ENCODE results near the gene NRROS.
A peak's percentile ranks its signal among the peaks of the same experiment; 100 is the strongest.
"Not testable (repeated sequence)": the region's sequence is repeated elsewhere in the genome, so short reads cannot be mapped to it uniquely, and the experiment has no call there.

NRROS gene

DNA sequence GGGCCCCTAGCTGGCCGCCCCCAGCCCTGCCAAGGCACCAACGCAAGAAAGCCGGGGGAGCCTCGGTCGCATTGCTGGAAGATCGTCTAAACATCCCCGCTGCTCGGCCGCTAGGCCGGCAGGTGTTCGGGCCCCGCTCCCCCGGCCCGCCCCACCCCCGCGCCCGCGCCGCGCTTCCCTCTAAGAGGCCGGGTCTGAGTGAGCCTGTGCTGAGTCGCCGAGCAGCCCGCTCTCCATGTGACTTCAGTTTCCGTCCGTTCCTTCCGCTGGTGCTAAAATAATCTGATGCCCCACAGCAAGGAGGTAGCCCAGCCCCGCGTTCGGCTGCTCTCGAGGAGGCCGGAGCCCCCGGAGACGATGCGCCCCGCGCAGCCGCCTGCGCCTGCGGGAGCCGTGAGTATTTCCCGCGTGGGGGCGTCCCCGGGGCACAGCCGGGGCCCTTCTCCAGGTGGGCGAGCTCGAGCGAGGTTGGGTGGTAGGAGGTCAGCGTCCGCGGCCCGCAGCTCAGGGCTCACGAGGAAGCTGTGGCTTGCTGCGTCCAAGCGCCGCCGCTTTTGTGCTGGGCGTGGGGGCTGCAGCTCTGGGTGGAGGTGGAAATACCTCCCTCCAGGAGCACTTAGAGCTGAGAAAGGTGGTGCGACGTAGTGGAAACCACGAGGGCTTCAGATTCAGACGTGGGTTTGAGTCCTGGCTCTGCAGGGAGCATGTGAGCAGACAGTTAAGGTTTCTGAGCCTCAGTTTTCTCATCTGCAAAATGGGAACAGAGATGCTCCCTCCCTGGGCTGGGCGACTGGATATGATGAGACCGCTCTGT lies at the start of gene NRROS:
Gene NRROS (plus strand): TSS at position 212 of the 814 bp plus-strand sequence. CDS start 14,846 bp downstream, outside the sequence.
- peak; percentile 65 for DNase-seq

DNA sequence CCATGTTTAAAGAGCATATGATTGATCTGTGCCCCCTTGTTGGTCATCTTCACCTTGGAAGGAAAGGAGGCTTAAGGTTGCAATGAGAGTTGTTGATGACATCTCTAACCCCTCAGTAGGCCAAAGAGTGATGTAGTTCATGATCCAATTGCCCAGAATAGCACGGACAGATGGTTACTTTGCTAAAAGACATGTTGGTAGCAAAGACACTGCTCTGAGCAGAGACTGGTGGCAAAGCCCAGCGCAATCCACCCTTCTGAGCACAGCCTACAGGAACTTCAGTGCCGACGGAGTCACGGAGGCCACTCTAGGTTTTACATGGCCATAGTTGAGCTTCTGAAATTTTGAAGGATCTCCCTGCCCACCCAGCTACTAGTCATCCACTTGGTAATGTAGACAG lies 49.2 kb upstream of the NRROS start:
- DNase-seq: no peak

DNA sequence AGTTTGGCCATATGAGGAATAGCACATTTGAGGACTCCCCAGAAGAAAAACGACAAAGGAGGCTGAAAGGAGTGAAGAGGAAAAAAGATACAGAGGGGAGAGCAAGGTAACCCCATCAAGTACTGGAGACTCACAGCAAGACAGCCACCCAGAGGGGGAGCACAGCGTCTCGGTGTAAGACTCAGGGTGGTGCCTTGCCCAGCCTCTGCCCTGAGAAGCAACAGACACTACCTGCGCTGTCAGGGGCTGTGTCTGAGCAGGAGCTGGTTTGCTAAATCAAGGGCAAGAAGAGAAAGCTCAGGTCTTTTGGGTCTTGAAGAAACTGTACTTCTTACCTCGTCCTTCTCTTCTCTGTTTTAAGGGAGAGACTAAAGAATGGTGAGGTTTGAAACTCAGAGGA lies 43.1 kb upstream of the NRROS start:
- DNase-seq: no peak

DNA sequence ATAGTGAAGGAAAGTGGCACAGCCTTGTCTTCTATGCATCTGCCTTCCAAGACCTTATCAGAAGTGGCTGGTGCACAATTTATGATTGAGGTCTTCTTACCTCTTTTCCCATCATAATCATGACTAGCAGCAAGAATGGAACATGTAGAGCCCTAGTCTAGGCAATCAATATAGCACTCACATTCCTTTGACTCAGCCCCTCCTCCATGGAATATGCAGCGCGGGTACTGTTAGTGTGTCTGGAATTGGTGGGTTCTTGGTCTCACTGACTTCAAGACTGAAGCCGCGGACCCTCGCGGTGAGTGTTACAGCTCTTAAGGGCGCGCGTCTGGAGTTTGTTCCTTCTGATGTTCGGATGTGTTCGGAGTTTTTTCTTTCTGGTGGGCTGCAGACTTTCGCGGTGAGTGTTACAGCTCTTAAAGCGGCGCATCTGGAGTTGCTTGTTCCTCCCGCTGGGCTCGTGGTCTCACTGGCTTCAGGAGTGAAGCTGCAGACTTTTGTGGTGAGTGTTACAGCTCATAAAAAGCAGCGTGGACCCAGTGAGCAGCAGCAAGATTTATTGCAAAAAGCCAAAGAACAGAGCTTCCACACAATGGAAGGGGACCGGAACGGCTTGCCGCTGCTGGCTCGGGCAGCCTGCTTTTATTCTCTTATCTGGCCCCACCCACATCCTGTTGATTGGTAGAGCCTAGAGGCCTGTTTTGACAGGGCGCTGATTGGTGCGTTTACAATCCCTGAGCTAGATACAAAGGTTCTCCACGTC lies 41.3 kb upstream of the NRROS start:
- DNase-seq: peak; percentile 21

DNA sequence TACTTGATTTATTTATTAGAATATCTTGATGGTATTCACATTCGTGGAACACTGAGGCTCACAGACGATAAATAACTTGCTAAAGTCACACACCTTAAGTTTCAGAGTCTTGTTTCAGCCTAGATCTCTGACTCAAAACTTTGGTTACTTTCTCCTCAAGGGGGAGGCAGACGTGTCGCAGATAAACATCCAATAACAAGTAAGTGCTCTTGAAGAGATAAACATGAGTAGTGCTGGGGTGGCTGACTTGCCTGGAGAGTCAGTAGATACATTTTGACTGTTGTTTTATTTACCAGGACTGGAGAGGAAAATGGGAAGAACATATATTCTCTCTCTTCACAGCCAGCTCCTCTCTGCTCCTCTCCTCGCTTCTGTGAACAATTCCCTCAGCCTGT lies 39.8 kb upstream of the NRROS start:
- DNase-seq: no peak

GRCh38 chr3:196600359-196600758 lies 39.1 kb upstream of the NRROS start:
- no peak for DNase-seq

DNA sequence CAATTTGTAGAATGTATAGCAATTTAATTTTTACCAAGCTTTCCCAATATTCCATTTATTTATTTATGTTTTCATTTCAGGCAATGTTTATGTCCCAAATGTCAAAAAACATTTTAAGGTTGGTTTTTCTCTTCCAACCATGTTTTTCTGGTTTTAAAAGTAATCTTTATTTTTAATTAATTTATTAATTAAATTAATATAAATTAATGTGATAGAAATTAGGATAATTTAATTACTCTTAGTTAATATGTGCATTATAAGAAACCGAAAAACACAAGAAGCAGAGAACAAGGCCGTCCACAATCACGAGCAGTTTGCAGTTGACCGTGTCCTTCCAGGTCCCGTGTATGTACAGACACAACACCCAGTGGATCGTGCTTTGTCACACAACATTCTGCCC lies 36.8 kb upstream of the NRROS start:
- no peak for DNase-seq

DNA sequence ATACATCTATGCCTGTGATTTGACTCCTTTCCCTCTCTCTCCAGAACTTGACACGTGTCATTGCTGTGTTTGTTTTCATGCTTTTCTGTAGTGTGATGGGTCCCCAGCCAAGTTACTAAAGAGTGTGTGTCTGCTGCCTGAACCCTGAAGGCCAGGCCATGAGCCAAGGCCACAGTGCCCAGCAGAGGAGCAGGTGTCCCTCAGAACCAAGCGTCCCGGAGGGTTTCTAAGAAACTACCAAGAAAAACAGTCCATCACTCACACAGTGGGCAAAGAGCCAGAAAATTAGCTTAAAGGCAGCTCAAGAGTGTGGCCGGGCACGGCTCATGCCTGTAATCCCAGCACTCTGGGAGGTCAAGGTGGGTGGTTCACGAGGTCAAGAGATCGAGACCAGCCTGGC lies 35.8 kb upstream of the NRROS start:
- DNase-seq: no peak

- DNase-seq: no peak
Measured at GRCh38 chr3:196604548-196604947, 34.9 kb upstream of the NRROS start.

DNA sequence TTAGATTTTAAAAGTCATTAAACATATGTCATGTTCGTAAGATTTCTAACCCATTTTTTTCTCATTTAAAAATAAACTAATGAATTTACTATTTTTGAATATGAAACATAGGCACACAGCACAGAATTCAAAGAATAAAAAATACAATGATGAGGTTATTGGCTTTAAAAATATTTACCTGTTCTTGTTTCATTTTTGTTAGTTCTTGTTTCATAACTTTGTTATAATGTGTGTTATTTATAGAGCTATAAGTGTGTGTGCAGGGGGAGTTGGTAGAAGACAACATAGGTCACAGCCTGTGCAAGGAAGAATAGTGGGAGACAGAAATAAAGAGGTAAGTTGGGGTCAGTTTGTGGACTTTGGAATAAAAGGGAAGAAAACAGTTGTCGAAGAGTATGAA lies 30.8 kb upstream of the NRROS start:
- no peak for DNase-seq

GRCh38 chr3:196609343-196609775 lies 30.1 kb upstream of the NRROS start:
- DNase-seq: peak; percentile 83

DNA sequence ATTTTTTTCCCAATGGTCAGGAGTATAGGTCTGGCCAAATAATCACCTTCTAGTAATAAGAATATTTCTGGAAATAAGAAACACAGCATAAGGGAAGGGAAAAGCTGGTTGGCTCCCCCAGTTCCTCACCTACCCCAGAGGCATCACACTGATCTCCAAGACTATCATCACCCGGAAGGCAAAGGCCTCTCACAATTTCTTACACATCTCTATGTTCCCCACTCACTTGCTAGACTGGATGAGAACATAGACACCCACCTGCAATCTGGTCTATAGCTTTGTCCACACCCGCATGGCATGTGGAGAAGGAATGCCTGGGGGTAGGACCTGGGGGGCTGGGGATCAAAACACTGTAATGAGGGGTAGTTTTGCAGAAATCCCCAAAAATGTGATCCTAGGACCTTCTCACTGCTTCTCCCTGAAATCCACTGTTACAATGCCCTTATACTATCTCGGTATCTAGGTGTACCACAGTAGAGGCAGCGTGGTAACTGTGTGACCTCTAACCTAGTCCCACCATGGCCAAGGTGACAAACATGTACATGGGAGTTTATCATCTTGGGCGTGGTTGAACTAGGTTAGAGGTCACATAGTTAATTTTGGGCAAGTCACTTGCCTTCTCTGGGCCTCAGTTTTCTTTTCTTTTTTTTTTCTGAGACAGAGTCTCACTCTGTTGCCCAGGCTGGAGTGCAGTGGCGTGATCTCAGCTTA lies 29.5 kb upstream of the NRROS start:
- no peak for DNase-seq

DNA sequence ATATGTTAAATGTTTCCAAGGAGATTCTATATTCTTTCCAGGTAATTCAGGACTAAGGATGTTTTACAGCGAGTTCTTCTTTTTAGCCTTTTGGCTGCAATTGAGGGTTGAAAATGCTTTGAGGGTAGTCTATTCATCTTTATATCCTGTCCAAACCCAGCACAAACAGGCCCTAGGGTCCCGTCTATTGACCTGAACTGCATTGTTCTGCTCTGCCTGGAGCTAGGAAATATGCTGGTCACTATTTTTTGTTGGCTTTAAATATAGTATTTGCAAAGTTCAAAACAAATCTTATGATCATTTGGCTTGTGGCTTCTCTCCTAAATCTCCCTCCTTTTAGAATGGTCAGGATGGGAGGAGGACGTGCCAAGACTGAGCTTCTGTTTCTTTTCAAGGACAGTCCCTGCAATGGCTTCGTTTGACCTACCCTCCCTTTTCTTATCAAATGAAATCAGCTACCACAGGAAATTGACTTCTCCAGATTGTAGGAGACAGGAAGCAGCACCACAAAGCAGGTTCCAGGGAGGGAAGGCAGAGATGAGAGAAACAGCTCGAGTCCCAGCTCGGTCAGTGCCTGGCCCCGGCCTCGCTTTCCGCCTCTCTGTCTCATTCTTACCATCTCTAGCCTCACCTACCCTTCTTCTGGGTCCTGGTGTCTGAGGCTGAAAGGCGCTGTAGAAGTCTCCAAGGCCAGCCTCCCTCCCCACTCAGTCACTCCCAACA lies 27.6 kb upstream of the NRROS start:
- no peak for DNase-seq

DNA sequence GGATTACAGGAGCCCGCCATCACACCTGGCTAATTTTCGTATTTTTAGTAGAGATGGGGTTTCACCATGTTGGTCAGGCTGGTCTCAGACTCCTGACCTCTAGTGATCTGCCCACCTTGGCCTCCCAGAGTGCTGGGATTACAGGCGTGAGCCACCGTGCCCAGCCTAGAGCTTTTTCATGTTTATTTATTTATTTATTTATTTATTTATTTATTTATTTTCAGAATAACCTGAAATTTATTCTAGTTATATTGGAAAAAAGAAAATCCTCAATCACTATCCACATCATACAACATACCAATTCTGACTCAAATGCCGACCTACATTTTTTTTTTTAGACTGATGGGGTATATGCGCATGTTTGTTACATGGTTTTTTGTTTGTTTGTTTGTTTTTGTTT lies 24.3 kb upstream of the NRROS start:
- DNase-seq: not testable (repeated sequence)

GRCh38 chr3:196617256-196617655 lies 22.2 kb upstream of the NRROS start:
- no peak for DNase-seq

DNA sequence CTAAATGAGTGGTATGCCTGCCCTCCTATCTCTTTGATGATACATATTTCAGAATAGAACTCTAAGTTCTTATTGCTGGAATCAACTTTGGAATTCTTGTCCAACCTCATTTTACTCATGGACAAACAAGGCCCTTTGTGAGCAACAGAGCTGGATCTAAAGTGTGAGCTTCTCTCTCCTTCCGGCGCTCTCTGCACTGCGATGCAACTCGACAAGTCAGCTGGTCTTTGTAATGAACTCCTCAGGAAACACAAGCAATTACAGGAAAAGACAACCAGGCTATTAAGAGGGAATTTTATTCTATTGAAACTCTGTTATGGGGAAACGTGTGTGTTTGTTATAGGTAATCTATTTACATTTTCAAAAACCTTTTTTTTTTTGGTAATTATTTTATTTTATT lies 20.3 kb upstream of the NRROS start:
- DNase-seq: no peak

GRCh38 chr3:196619627-196620026 lies 19.9 kb upstream of the NRROS start:
- not testable (repeated sequence) for DNase-seq

GRCh38 chr3:196620161-196620604 lies 19.3 kb upstream of the NRROS start:
- peak; percentile 56 for DNase-seq

- no peak for DNase-seq
Measured at GRCh38 chr3:196620684-196621083, 18.8 kb upstream of the NRROS start.

DNA sequence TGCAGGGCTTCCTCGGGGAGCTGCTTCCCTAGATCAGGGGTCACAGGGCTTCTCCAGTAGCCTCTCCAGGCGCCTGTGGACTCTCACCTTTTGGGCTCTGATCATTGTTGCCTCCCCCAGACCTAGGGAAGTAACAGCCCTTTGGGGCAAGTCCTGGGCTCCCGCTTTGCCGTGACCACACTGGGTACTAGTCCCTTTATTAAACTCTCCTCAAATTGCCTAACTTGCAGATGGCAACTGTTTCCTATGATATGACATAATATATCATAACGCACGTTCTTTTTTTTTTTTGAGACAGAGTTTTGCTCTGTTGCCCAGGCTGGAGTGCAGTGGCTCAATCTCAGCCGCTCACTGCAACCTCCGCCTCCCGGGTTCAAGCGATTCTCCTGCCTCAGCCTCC lies 17.9 kb upstream of the NRROS start:
- DNase-seq: no peak

DNA sequence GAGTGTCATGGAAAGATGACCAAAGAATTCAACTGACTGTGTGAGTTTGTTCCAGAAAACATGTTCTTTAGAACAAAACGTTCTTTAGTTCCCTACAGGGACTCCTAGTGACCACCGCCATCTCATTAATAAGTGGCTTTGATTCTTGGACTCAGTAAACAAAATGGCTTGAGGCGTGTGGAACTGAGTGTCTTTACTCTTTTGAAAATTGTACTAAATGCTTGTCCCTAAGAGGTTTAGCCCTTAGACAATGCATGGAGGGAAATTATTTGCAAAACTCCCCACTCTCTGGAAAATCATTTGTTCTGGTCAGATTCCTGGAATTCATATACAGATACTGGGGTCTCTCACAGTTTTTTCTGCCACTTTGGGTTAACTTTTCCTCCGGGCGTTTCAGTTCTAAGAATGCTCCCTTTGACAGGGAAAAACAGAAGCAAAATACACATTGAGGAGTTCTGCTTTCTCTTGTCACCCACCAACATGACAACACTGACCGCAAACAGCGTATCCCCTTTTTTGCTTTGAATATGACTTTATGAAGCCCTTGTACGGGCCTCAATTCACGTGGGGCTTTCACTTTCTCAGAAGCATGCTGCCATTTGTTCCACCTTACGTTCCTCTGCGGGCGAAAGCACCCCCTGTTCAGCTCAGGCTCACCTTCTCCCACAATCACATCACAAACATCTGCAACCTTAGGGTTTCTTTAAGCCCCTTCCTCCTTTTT lies 15.3 kb upstream of the NRROS start:
- no peak for DNase-seq

DNA sequence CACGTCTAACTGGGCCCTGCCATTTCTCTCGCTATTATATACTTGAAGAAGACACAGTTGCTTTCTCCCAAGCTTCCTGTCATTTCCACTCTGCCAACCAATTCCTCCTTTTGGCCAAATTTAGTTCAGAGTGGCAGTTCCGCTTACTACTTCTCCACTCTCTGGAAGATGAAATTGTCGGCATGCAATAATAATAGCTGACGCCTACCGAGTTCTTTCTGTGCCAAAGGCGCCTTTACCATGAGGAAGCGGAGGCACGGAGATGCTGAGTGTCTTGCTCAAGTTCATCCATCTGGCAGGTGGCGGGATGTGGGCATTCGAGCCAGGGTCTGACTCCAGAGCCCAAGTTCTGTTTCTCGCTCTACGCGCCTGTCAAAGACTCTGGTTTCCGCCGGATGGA lies 14.6 kb upstream of the NRROS start:
- no peak for DNase-seq

Measured in EL (cell line).